ENCODE data around the gene KCNJ16.

KCNJ16 gene

DNA sequence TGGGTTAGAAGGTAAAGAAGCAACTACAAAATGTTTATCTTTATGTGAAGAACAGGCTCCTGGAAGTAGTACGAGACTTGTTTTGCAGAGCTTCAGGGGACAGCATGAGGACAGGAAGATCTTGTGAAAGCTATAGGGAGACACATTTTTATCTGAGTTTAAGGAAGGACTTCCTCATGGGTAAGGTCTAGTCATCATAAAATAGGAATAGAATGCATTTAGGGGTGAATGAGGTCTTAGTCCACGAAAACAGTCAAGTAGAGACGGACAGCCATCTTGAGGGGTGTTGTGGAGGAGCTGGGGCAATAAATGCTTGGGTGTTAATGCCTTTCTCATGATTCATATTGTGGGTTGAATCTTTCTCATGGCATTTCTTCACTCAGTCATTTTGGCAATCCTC lies 24.3 kb downstream of the KCNJ16 start:
- Mint-ChIP-seq H3K36me3 (no peaks in the 10 kb centered on the region), H3K27me3 (no peaks in the 10 kb centered on the region)

DNA sequence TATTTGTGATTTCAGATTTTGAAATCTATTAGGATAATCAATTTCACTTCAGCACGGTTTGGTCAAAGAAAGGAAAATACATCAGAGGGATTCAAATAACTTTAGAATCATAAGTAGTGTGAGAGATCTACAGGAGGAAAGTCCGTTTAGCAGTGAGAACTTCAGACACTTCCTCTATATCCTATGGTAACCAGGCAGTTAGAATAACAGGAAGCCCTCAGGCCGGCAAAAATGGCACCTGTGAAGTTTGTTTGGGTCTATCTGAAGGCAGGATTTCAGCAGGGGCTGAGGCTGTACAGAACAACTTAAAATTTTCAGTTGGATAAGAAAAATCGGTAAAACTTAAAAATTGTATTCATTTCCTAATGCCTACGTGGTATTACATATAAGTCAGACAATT lies 24.9 kb downstream of the KCNJ16 start:
- Mint-ChIP-seq H3K4me3 (no peak overlapping the region), H3K36me3 (no peaks in the 10 kb centered on the region), H3K4me1 (peaks cover 4 to 12% of the 10 kb centered on the region in 2 donors), H3K27me3 (no peaks in the 10 kb centered on the region), H3K27ac (no peak overlapping the region), H3K9me3 (no peaks in the 10 kb centered on the region)
- DNase-seq (no peak), ATAC-seq (replicated peaks) (peak in 1 of 2 donors; percentile 48)

More for the DNA sequence above, 24.3 kb downstream of the KCNJ16 start:
- Mint-ChIP-seq H3K4me3 (no peak overlapping the region), H3K9me3 (no peaks in the 10 kb centered on the region), H3K4me1 (peaks cover 4 to 12% of the 10 kb centered on the region in 2 donors), H3K27ac (no peak overlapping the region)
- no peak for ATAC-seq (replicated peaks)
- DNase-seq, result no peak

DNA sequence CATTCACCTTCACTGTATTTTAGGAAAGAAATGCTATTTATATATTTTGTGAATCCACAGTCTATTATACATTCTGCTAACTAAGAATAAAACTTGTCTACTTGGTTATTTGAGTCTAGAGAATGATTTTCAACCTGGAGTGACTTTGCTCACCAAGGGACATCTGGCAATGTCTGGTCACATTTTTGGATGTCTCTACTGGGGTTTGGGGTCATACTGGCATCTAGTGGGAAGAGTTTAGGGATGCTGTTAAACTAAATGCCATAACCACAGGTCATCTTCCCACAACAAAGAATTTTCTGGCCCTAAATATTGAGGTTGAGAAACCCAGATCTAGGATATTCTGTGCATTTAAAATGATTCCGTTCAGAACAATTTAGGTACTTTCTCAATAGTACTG lies 26.0 kb downstream of the KCNJ16 start:
- peaks cover 6 to 12% of the 10 kb centered on the region in 2 donors for H3K4me1 Mint-ChIP-seq
- H3K27me3 Mint-ChIP-seq, result no peaks in the 10 kb centered on the region
- no peaks in the 10 kb centered on the region for H3K9me3 Mint-ChIP-seq
- no peaks in the 10 kb centered on the region for H3K36me3 Mint-ChIP-seq
- H3K4me3 Mint-ChIP-seq, result no peak overlapping the region
- no peak overlapping the region for H3K27ac Mint-ChIP-seq
- no peak for DNase-seq
- ATAC-seq (replicated peaks), result no peak

DNA sequence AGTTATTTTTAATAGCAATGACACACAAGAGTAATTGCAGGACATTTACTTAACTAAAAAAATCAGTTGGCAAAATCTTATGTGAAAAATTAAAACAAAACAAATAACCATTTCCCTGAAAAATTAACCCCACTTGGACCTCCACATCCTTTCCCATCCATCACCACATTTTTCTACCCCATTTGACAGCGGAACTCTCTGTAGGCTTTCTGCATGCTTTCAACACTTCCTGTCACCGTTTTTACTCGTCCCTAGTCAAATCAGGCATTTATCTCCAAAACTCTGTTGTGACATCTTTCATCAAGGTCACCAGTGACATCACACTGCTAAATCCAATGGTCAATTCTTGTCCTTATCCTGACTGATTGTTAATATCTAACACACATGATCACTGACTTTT lies 27.5 kb downstream of the KCNJ16 start:
- no peak overlapping the region for H3K27ac Mint-ChIP-seq
- peaks cover 6 to 12% of the 10 kb centered on the region in 2 donors for H3K4me1 Mint-ChIP-seq
- H3K9me3 Mint-ChIP-seq, result no peaks in the 10 kb centered on the region
- H3K4me3 Mint-ChIP-seq, result no peak overlapping the region
- no peak for DNase-seq
- no peaks in the 10 kb centered on the region for H3K36me3 Mint-ChIP-seq
- no peak for ATAC-seq (replicated peaks)
- H3K27me3 Mint-ChIP-seq, result no peaks in the 10 kb centered on the region

DNA sequence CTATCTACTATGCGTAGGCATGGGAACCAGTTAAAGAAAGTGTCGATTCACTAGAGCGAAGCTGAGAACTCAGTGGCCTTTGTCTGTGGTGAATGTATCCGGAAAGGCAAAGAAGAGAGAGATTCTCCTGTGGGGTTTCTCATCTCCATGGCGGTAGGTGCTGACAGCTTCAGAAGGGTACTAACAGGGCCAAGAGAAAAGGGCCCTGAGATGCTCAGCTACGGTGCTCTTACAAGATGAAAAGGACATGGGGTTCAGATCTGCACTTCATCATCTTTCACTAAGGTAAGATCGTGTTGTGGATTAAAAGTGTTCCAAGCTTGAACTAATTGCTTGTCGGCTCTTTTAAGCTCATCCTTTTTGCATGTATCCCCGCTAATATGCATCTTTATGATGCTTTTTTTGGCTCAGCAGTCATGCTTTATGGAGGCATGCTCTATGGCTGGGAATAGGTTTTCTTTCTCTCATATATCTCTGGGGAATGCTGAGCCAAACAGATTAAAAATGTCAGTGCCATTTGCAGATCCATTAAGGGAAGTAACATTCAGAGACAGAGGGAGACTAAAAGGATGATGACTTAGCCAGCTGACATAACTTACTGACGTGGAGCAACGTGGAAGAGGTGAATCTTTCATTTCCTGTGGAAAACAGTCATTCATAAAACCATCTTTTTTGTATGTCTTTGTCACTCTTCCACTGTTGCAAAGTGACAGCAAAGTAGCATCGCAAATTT lies 29.9 kb downstream of the KCNJ16 start:
- Mint-ChIP-seq H3K4me1 (peaks cover 1 to 2% of the 10 kb centered on the region in 2 donors), H3K9me3 (no peaks in the 10 kb centered on the region), H3K27ac (no peak overlapping the region), H3K27me3 (no peaks in the 10 kb centered on the region), H3K36me3 (no peaks in the 10 kb centered on the region), H3K4me3 (no peak overlapping the region)
- no peak for DNase-seq
- ATAC-seq (replicated peaks), result peak in 1 of 2 donors; percentile 33

DNA sequence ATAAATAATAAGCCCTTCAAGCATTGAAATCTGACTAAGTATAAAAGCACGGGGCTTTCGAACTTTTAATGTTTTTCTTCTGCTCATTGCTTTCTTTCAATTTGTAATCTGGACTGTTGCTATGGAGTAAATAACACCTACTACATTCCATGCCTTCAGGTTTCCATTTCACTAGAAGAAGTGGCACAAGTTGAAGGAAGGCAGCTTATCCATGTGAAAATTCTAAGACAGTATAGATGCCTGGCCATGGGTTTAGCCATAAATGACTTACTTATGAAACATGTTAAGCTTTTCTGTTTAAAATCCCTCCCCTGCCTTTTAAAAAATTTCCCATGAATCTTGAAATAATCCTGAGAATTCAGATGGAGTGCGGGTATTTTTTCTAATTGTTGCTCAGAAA lies 30.6 kb downstream of the KCNJ16 start:
- H3K4me3 Mint-ChIP-seq, result no peak overlapping the region
- DNase-seq (no peak), ATAC-seq (replicated peaks) (no peak)
- H3K9me3 Mint-ChIP-seq, result peaks cover 0 to under 1% of the 10 kb centered on the region in 2 donors
- peaks cover 0 to 5% of the 10 kb centered on the region in 2 donors for H3K27me3 Mint-ChIP-seq
- H3K4me1 Mint-ChIP-seq, result peaks cover 0 to 2% of the 10 kb centered on the region in 2 donors
- H3K27ac Mint-ChIP-seq, result no peak overlapping the region
- no peaks in the 10 kb centered on the region for H3K36me3 Mint-ChIP-seq

DNA sequence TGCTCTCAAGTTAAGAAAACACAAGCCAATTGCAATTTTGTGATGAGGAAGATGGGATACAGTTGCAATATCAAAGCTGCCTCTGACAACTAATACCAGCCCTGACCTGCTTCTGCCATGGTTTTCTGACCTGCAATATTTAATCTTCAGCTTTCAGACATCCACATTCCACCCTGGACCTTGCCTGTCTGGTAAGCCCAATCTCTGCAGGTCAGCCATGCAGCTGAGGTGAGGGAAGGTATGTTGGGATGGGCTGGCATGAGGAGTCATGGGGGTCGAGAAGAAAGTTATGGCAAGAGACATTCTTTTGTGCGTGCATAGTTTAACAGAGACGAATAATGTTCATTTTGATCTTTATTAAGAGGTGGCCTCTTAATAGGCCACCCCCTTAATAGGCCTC lies 31.5 kb downstream of the KCNJ16 start:
- Mint-ChIP-seq H3K4me3 (no peak overlapping the region), H3K36me3 (no peaks in the 10 kb centered on the region), H3K9me3 (peaks cover 0 to 8% of the 10 kb centered on the region in 2 donors), H3K27ac (no peak overlapping the region), H3K27me3 (peaks cover 0 to 10% of the 10 kb centered on the region in 2 donors), H3K4me1 (peaks cover 0 to 2% of the 10 kb centered on the region in 2 donors)
- ATAC-seq (replicated peaks), result no peak
- DNase-seq, result no peak

DNA sequence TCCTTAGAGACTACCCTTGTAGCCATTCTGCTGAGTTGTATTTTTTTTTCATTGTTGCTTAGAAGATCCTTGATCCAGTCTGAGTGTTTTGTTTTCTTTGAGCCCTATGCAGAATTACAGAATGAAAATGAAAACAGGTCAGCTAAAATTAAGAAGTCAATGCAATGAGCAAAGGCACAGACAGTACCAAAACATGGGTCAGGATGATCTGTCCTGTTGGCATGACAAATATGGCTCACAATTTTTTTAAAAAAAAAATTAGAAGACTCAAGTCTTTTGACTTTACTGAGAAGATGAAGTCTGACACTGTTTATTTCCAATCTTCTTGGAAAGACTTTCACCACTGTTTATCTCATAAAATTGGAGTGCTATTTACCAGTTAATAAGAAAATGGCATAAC lies 32.4 kb downstream of the KCNJ16 start:
- peaks cover 0 to 2% of the 10 kb centered on the region in 2 donors for H3K4me1 Mint-ChIP-seq

DNA sequence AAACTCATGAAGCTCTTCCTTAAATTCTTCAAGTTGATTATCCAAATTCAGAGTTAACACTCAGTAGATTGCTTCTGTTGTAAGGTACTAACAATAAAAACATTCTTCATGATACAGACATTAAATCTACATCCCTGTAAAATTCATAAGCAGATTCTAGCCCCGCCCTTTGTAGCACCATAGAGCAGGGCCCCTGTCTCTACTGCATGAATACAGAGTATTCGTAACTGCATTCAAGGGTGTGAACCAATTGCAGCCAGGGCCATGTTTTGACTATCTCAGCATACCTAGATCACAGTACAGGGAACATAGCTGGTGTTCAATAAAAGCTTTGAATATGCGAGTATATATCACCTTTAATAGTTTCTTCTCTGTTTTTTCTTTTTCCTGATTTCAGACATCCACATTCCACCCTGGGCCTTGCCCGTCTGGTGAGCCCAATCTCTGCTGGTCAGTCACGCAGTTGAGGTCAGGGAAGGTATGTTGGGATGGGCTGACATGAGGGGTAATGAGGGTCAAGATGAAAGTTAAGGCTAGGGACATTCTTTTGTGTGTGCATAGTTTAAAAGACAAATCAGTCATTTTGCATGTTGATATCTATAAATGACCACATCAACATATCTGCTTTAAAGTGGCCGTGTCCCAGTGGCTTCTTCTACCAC lies 33.0 kb downstream of the KCNJ16 start:
- no peaks in the 10 kb centered on the region for H3K36me3 Mint-ChIP-seq
- H3K4me3 Mint-ChIP-seq, result no peak overlapping the region
- H3K27me3 Mint-ChIP-seq, result peaks cover 0 to 10% of the 10 kb centered on the region in 2 donors
- H3K4me1 Mint-ChIP-seq, result peaks cover 0 to 2% of the 10 kb centered on the region in 2 donors
- H3K9me3 Mint-ChIP-seq, result peaks cover 0 to 8% of the 10 kb centered on the region in 2 donors
- ATAC-seq (replicated peaks) (no peak), DNase-seq (no peak)
- no peak overlapping the region for H3K27ac Mint-ChIP-seq

More for the DNA sequence above, 32.4 kb downstream of the KCNJ16 start:
- Mint-ChIP-seq H3K27ac (no peak overlapping the region), H3K9me3 (peaks cover 0 to 8% of the 10 kb centered on the region in 2 donors), H3K27me3 (peaks cover 0 to 10% of the 10 kb centered on the region in 2 donors), H3K36me3 (no peaks in the 10 kb centered on the region), H3K4me3 (no peak overlapping the region)
- DNase-seq, result no peak
- no peak for ATAC-seq (replicated peaks)

DNA sequence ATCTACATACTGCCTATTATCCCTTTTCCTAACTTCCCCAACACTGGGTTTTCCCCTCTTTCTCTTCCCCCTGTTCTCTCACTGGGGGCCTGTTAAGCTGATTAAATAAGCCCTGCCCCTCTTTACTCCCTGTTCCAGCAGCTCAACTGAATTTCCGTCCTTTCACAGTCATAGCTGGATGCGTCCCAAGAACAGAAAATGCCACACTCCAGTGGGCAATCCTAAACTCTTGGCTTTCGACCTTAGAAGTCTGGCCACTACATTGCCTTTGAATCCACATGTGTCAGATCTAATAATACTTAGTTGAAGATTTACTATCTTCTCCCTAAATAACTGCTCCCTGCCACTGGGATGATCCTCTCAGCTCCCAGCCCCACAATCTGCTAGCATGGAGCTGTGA lies 34.5 kb downstream of the KCNJ16 start:
- Mint-ChIP-seq H3K27me3 (peaks cover 0 to 10% of the 10 kb centered on the region in 2 donors), H3K4me3 (no peak overlapping the region), H3K4me1 (peaks cover 0 to 2% of the 10 kb centered on the region in 2 donors), H3K36me3 (no peaks in the 10 kb centered on the region), H3K9me3 (peaks cover 0 to 8% of the 10 kb centered on the region in 2 donors), H3K27ac (no peak overlapping the region)
- ATAC-seq (replicated peaks) (no peak), DNase-seq (no peak)

DNA sequence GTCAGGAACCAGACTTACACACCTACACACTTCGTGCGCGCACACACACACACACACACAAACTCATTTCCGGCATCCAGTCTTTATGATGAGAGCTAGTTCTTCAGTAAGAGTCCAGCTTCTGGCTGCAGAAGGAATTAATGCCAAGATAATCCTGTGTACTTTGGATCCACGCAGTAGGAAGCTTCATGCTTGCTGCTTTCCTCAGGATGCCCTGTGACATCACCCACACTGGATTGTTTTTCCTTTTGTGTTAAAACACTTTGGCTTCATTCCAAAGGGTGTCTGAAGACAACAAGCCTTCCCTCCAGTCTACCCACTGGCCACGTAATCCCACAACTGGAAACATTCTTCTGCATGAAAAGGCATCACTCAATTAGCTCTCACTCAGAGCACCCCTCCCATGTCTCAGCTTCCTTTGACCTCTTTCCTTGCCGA lies 35.4 kb downstream of the KCNJ16 start:
- ATAC-seq (replicated peaks) (no peak), DNase-seq (no peak)

DNA sequence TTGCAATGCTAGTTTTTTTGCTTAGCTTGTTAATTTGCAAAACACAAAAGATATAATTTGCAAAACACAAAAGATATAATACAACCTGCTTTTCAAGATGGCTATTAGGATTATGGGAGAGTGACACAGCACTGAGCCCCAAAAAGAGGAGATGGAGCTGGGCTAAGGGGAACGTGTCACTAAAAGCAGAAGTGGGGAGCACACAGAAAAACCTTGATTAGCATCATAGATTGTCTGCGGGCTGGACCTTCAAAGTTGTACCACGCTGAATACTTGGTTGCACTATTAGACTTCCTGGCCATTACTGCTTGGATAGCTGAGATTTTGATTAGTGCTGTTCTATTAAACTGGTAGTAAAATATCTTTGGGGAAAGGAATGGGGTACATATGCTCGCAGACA lies 36.2 kb downstream of the KCNJ16 start:
- no peaks in the 10 kb centered on the region for H3K36me3 Mint-ChIP-seq
- no peak overlapping the region for H3K4me3 Mint-ChIP-seq
- no peaks in the 10 kb centered on the region for H3K4me1 Mint-ChIP-seq
- ATAC-seq (replicated peaks), result no peak
- no peak for DNase-seq
- no peak overlapping the region for H3K27ac Mint-ChIP-seq
- H3K9me3 Mint-ChIP-seq, result peaks cover 0 to 8% of the 10 kb centered on the region in 2 donors
- H3K27me3 Mint-ChIP-seq, result peaks cover 0 to 10% of the 10 kb centered on the region in 2 donors

More for the DNA sequence above, 35.4 kb downstream of the KCNJ16 start:
- no peak overlapping the region for H3K27ac Mint-ChIP-seq
- peaks cover 0 to 8% of the 10 kb centered on the region in 2 donors for H3K9me3 Mint-ChIP-seq
- H3K27me3 Mint-ChIP-seq, result peaks cover 0 to 10% of the 10 kb centered on the region in 2 donors
- H3K4me3 Mint-ChIP-seq, result no peak overlapping the region
- H3K4me1 Mint-ChIP-seq, result no peaks in the 10 kb centered on the region
- no peaks in the 10 kb centered on the region for H3K36me3 Mint-ChIP-seq

DNA sequence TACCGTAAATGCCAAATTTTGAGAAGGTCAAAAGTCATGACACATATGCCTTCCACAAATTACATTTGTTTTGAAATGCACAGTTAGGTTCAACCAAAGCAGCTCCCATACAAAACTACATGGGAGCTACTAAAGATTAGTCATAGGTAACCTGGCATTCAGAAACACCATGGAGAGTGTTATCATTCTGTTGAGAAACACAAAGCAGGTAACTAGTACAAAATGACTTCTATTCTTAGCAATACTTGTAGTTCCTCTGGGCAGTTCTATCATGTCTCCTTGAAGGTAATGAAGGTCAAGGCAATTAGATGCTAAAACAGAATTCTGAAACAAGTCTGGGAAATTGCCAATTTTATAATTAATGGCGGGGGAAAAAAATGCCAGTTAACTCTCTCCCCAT lies 39.4 kb downstream of the KCNJ16 start:
- H3K27me3 Mint-ChIP-seq, result peaks cover 0 to 10% of the 10 kb centered on the region in 2 donors
- DNase-seq (no peak), ATAC-seq (replicated peaks) (no peak)
- H3K4me1 Mint-ChIP-seq, result no peaks in the 10 kb centered on the region
- H3K9me3 Mint-ChIP-seq, result peaks cover 2 to 12% of the 10 kb centered on the region in 2 donors
- H3K27ac Mint-ChIP-seq, result no peak overlapping the region
- no peak overlapping the region for H3K4me3 Mint-ChIP-seq
- no peaks in the 10 kb centered on the region for H3K36me3 Mint-ChIP-seq

DNA sequence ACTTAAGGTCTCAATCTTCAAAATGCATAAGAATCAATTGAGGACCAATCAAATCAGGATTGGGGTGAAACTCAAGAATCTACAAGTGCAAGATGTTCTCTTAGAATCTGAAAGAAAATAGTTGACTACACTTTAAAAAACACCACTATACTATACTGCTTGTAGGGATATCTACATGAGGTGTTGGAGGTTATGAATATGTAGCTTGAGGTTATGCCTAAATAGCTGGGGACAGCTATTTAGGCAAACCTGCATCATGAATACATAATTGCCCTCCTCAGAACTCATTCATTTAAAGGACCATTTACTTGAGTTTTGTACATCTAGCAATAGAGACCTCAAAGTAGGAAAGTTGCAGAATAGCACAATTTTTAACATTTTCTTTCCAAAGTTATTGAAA lies 40.1 kb downstream of the KCNJ16 start:
- peaks cover 1 to 4% of the 10 kb centered on the region in 2 donors for H3K4me1 Mint-ChIP-seq
- DNase-seq, result no peak

DNA sequence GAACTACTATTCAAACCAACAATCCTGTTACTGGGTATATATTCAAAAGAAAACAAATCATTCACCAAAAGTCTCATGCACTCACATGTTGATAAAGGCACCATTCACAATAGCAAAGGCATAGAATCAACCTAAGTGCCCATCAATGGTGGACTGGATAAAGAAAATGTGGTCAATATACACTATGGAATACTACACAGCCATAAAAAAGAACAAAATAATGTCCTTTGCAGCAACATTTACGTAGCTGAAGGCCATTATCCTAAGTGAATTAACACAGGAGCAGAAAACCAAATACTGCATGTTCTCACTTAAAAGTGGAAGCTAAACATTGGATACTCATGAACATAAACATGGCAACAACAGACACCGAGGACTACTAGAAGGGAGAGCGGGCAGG lies 41.9 kb downstream of the KCNJ16 start:
- no peak overlapping the region for H3K27ac Mint-ChIP-seq
- no peak for ATAC-seq (replicated peaks)
- no peaks in the 10 kb centered on the region for H3K27me3 Mint-ChIP-seq
- H3K36me3 Mint-ChIP-seq, result no peaks in the 10 kb centered on the region
- H3K4me1 Mint-ChIP-seq, result peaks cover 6 to 10% of the 10 kb centered on the region in 2 donors
- DNase-seq, result no peak
- peaks cover 2 to 4% of the 10 kb centered on the region in 2 donors for H3K9me3 Mint-ChIP-seq
- H3K4me3 Mint-ChIP-seq, result no peak overlapping the region

More for the DNA sequence above, 40.1 kb downstream of the KCNJ16 start:
- Mint-ChIP-seq H3K27ac (no peak overlapping the region), H3K27me3 (peaks cover 0 to 10% of the 10 kb centered on the region in 2 donors), H3K4me3 (no peak overlapping the region), H3K9me3 (peaks cover 2 to 12% of the 10 kb centered on the region in 2 donors), H3K36me3 (no peaks in the 10 kb centered on the region)
- ATAC-seq (replicated peaks), result no peak

All from stimulated activated naive B cell treated with anti-CD40 and anti-IgM and Interleukin-4, amounts not matched to agents 10 μg/mL and 1 μg/mL and 100 μg/mL, for 72 hours (primary cell).